HG03139 (cell line): ENCODE results near the gene ADAT2.
A peak's percentile ranks its signal among the peaks of the same experiment; 100 is the strongest.

Experiments
- ATAC-seq: cut with Tn5 transposase; IDR thresholded peaks from one replicate; pipeline ENCODE4 v1.9.1; 2021; ENCODE audit not compliant: unreplicated experiment

The ADAT2 gene

DNA sequence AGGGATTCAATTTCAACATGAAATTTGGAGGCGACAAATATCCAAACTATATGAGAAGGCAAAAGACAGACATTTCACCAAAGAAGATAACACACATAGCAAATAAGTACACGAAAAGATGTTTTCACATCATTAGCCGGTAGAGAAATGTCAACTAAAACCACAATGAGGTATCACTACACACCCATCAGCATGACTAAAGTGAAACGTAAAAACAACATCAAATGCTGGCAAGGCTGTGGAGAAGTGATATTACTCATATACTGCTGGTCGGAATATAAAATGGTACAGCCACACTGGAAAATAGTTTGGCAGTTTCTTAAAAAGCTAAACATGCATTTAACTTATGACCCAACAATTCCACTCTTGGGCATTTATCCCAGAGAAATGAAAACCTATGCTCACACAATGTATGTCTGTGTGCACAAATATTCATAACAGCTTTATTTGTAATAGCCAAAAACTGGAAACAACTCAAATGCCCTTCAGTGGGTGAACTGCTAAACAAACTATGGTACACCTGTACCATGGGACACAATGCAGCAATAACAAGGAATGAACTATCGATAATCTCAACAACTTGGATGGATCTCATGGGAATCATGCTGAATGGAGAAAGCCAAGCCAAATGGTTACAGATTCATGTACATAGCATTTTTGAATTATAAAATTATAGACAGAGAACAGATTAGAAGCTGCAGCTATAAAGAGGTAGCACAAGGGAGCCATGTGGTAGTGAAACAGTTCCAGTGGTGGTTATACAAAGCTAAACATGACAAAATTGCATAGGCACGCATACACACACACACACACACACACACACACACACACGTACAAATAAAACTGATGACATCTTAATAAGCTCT lies 8.6 kb downstream of the ADAT2 start:
- no peak for ATAC-seq

DNA sequence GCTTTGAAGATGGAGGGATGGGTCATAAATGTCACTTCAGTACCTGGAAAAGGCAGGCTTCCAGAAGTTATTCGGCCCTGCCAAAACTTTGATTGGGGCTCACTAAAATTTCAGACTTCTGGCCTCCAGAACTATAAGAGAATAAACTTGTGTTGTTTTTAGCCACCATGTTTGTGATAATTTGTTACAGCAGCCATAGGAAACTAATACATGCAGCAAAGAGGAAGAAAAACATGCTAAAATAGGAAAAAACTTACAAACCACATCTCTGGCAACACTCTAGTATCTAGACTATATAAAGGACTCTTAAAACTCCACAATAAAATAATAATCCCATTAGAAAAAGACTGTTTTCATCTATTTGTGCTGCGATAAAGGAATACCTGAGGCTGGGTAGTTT lies 9.5 kb downstream of the ADAT2 start:
- no peak for ATAC-seq

DNA sequence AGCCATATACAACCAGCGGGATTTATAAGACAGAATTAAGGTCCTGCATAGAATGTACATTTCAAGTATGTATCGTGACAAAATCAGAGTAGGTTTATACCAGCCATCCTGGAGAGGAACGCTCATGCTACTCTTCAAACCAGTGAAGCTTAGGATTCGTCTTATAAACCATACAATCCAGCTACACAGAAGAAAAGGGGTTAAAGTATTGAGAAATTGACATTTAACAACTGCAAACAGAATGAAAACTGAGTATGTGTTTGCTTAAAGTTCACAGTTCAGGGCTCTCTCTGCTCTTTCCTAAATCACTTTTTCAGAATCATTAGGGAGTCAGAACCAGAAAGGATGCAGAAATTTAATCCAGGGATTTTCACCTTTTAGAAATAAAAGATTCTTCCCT lies 17.9 kb downstream of the ADAT2 start:
- no peak for ATAC-seq

DNA sequence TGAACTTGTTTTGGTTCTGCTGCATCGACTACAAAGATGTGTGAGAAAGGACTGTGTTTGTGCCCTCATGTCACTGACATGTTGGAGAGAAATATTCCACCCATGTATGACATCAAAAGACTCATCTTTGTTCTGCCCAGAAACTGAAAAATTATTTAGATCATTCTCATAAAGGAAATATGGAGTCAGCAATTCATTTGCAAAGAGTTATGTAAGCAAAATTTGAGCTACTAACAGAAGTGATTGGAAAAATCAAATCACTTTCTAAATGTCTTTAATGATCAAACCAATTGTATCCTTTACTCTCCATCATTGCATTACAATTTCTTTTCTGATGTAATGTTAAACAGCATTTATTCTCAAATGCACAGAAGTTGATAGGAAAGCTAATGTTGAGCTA lies 19.3 kb downstream of the ADAT2 start:
- ATAC-seq = no peak

DNA sequence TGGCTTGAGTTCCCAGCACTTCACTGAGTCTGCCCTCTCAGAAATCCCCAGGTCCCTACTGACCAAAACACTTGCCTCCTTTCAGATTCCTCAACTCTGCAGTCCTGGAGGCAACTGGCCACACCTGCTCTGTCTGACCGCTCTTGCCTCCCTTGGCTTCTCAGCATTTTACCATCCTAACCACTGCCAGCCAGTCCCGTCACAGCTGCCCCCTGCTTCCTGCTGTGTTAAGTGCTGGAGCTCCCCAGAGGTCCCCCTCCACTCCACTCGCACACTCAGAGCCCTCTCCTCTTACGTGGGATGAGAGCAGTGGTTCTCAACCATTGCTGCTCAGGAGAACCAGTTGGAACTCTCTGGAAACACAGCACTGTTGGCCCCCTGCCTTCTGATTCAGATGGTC lies 20.5 kb downstream of the ADAT2 start:
- no peak for ATAC-seq

DNA sequence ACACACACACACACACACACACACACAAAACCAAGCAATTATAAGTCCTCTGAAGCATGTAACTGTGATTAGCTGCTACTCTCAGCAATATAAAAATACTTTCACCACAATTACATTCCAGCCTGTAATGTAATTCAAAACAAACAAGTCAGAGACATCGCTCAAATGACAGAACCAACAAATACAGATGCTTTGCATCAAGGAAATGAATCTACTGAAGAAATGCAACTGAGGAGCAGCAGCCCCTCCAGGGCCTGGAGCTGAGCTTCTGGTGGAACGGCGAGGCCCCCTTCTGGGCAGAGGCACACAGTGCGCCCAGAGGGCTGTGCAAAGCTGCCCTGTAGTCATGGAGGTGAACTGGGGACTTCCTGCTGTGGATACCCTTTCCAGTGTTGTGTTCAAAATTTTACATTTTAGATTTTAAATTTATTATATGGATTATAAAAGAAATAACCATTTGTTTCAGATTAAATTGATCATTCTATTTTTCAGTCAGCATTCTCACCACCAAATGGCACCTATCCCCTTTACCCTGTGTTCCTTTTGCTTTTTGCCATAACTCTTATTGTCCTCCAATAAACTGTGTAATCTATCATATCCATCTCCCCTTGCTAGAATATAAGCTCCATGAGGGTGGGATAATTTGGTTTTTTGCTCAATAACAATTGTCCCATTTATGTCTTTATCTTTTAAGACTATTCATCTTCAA lies 23.2 kb downstream of the ADAT2 start:
- peak; percentile 100 for ATAC-seq

DNA sequence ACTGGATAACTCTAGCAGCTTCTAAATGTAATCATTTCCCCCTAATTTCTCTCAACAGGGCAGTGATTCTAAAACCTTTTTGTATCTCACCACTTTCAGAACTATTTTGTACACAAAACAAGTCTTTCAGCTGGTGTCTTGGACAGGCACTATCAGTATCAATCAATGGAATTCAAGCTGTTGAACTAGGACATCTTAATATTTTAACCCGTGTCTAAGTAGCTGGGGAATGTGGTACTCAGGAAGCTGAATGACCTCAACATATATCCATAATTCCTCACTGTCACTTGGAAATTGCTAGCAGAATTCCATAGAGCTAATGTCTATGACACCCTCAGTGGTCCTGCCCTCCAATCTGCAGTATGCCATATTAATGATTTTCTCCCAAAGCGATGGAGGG lies 24.5 kb downstream of the ADAT2 start:
- no peak for ATAC-seq

DNA sequence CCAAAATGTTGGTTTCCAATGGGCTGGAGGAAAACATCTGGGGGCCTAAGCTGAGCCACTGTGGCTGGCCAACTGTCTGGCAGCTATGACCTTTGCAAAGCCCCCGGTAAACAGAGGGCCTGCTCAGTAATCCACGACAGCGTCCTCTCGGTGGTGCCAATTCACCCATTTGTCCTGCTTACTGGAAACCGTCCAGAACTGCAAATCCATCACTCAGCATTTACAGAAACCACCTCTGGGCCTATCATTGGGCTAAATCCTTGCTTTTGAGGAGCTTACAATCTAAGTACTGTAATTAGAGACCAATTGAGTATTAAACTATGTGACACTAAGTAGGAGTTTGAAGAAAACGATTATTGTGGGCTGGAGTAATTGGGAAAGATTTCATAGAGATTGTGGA lies 31.0 kb downstream of the ADAT2 start:
- ATAC-seq = no peak

DNA sequence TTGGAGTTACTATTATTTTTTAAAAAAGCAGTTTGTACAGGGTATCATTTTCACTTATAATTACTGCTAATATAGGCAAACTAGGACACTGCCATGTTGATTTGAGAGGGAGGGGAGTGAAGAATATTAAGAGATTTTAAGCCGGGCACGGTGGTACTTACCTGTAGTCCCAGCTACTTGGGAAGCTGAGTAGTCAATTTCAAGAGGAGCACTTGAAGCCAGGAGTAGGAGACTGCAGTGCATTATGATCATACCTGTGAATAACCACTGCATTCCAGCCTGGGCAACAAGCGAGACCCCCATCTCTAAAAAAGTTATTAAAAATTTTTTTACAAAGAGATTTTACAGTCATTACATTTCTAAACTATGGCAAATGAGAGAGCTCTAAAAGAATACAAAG lies 35.7 kb downstream of the ADAT2 start:
- no peak for ATAC-seq

DNA sequence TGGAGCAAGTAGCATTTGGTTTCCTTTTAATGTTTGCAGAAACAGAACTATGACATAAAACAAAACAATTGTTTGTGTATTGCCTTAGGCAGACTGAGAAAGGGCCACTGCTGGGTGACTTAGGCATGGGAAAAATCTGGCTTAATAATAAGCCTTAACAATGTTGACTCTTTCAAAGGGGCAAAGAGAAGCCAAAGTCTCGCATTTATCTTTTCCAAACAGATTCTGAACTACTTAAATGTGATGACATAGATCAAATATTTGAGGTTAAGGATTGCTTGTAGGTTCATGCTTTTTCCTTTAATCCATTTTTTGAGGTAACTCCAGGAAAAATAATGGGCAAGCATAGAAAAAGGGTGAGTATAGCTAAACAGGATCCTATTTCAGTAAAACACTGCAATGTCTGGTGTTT lies 39.6 kb downstream of the ADAT2 start:
- ATAC-seq = no peak

DNA sequence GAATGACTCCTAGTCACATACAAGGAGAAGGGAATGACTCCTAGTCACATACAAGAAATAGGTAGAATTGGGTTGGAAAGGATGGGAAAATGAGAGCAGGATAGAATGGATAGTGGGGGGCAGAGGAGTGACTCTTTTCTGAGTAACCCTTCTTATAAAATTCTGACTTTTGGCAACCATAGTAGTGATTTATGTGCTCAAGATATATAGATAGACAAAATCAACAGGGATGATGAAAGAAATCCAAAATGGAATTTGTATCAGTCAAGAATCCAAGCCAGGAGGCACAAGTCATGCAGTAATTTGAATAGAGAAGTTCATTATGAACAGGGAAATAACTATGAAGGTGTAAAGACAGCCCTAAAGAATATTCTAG lies 41.7 kb downstream of the ADAT2 start:
- no peak for ATAC-seq

DNA sequence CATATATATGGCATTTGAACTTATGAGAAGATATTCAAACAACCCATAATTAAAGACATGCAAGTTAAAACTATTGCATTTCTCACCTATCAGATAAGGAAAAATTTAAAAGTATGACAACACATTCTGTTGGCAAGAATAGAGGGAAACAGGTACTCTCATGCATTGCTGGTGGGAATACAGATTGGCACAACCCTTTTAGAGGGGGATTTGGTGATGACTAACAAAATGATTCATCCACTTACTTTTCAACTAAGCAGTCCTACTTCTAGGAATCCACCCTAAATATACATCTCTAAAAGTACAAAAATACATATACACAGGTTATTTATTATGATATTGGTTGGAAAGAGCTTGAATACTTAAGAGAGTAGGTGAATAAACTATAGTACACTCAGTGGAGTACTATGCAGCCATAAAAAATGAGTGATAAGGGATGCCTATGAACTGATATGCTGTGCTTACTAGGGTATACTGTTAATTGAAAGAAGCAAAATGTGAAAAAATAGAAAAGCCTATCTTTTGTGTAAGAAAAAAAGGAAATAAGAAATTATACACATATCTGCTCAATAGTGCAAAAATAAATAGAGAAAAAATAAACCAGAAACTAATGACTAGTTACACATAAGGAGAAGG lies 42.2 kb downstream of the ADAT2 start:
- no peak for ATAC-seq

DNA sequence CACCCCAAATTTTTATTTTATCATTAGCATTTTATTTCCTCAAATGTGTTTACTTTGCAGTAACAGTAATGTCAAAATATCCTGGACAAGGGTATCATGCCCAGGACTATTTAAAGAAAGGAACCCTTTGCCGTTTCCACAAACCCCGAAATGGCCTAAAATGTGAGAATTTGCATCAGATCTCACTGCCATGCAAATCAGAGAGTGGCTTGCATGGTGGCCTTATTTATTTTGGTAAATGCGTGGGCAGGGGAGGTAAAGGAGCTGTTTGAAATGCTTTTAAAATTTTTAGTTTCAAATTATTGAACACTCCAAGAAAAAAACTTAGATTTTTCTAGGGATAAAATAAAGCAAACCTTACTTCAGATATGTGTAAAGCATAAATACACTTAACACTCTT lies 43.8 kb downstream of the ADAT2 start:
- ATAC-seq = no peak

DNA sequence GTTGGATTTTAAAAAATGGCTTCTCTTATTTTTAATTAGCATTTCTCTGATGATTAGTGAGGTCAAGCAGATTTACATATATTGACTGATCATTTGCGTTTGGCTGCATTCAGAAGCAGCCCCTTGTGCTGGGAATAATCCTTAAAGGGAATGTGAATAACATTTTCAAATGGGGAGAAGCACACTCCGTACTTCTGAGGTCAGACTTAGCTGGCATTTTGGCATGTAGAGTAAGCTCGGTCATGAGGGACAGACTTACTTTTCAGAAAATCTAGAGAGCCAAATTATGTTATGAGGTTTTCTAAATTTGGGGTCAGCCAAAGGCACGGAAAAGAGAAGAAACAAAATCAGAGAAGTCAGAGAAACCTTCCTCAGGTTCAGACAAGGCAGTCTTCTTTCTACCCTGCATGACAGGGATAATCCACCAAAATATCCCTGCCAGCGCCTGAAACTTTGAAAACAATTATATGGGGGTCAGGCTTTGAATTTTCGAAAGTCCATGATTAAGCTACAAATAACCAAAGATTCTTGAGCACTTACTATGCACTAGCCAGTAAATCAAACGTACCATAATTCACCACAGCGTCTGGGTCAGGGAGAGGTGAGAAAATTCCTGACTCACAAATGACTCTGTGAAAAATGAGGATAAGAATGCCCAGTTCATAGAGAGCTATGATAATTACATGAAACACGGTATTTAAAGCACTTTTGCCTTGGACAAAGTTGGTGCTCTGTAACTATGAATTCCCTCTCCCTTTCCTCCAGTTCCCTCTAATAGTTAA lies 44.9 kb downstream of the ADAT2 start:
- no peak for ATAC-seq

DNA sequence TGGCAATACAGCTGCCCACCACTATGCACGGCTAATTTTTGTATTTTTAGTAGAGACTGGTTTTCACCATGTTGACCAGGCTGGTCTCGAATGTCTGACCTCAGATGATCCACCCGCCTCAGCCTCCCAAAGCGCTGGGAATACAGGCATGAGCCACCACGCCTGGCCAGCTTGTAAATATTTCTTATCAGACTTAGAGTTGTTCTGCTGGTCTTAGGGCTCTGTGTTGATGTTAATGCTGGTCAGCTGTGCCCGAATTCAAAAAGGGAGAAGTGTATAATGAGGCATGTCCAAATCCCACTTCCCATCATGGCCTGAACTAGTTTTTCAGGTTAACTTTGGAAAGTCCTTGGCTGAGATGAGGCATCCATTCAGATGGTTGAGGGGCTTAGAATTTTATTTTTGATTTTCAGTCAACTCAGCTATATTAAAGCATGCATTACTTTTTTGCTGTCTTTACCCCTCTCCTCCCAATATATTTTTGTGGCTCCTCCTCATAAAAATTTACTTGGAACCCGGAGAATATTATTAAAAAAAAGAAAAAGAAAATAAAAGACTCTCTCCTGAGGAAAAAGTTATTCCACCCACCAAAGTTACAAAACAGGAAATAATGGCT lies 47.7 kb downstream of the ADAT2 start:
- no peak for ATAC-seq

DNA sequence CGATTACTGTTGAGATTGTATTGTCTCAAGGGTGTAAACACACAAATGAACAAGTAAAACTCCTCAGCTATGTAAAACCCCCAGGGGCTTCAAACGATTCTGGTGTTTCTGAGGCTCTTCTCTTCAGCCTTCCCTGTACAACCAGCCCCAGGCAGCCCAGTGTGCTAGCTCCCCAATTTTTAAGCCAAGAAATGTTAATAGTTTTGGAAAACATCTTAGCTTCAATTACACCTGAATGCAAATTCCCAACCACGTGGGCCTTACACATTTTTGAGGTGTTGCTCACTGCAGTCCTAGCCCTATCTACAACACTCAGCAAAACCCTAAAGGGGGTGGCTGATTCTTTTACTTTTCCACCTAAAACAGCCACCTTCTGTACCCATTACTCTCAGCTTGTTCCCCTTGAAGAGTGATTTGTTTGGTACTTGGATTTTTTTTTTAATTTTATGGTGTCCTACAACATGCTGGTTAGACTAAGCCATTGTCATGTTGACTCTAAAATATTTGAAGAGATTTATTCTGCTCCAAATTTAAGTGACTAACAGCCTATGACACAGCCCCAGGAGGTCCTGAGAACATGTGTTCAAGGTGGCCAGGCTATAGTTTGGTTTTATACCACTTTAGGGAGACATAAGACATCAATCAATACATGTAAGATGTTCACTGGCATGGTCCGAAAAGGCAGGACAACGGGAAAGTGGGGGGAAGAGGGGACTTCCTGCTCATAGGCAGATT lies 48.7 kb downstream of the ADAT2 start:
- ATAC-seq = no peak

DNA sequence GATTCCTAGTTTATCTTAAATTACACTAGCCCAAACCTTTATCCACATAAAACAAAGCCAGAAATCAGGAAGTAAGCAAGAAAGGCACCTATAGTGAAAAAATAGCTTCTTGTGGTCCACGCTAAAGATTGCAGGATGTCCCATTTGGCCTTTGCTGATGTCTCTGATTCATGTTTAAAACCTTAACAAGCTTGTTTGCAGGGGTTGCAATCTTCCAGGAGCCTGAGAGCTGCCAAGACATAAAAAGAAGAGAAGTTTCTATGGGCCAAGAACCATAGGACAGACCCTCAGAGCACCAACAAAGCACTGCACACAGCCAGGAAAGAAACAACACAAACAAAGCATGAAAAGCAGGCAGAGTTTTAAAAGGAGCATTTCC lies 49.4 kb downstream of the ADAT2 start:
- ATAC-seq = no peak

DNA sequence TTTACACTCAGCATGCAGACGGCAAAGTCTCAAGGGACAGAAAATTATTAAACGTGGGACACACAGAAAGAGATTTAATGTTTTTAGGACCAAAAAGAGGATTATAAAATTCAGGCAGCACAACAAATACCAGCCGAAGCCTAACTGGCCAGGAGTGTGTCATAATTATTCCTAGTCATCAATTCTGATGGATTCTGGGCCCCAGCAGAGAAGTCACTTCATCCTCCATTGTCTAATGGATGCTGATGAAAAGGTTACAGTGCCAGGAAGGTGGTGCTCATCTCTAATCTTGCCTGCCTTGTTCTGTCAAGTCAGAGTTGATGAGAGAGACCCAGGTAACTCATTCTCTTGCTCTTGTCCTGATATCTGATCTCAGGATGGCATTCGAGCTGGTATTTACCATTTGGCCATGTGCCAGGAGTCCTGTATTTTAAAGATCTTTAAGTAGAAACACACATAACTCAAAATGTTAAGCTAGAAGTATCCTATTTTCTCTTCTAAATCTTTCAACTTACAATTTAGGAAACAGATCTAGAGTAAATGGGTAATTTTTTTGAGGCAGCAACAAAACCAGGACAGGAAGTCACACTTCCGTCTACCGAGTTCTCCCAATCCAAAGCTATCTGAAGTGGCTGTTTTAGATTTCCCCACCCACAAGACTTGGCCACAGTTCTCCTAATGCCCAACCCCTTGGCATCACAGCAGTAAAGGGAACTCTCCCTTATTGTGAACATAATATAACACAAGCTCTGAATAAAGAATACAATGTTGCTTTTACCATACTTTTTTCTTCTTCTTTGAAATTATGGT lies 50.0 kb downstream of the ADAT2 start:
- ATAC-seq = no peak

DNA sequence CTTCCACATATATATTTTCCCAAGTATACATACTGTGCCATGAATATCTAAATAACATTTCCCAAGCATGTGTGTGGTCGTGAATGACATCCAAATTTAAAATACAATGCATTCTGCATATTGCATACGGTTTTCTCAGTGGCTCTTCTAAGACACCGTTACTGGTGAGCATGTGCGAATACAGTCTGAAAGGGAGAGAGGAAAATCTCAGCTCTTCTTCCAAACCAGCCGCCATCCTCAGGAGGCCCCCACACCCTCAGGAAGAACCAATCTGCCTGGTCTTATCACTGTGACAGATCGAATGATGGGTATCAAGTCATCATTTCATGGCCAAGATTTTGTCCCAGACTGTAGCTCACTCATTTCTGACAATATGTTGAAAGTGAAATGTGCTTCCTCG lies 50.7 kb downstream of the ADAT2 start:
- ATAC-seq = no peak
